ENCODE results near the gene RIPK3.
"Not testable (repeated sequence)": the region's sequence is repeated elsewhere in the genome, so short reads cannot be mapped to it uniquely, and the experiment has no call there.

DNA sequence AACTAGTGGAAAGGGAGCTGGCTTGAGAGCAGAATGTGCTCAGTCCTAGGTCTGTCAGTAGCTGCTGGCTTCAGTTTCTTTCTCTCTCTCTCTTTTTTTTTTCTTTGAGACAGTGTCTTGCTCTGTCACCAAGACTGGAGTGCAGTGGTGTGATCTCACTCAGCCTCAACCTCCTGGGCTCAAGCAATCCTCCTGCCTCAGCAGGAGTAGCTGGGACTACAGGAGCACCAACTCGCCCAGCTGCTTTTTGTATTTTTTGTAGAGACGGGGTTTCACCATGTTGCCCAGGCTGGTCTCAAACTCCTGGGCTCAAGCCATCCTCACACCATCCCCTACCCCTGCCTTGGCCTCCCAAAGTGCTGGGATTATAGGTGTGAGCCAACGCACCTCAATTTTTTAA lies 31.8 kb upstream of the RIPK3 start:
- TF ChIP-seq CTCF, EZH2phosphoT487 (IDR thresholded peaks at IDR 0.05; ENCODE audit: low read length): not testable (repeated sequence)
